GM19043 (cell line): ENCODE results near the gene TWF2.

Source experiments
- ATAC-seq: cut with Tn5 transposase; IDR thresholded peaks from one replicate; pipeline ENCODE4 v1.9.1; 2021; ENCODE audit warnings: low read depth; ENCODE audit not compliant: unreplicated experiment

The TWF2 gene

GRCh38 chr3:52208556-52208955 is 30.4 kb downstream of the TWF2 start:
- ATAC-seq: no peak

DNA sequence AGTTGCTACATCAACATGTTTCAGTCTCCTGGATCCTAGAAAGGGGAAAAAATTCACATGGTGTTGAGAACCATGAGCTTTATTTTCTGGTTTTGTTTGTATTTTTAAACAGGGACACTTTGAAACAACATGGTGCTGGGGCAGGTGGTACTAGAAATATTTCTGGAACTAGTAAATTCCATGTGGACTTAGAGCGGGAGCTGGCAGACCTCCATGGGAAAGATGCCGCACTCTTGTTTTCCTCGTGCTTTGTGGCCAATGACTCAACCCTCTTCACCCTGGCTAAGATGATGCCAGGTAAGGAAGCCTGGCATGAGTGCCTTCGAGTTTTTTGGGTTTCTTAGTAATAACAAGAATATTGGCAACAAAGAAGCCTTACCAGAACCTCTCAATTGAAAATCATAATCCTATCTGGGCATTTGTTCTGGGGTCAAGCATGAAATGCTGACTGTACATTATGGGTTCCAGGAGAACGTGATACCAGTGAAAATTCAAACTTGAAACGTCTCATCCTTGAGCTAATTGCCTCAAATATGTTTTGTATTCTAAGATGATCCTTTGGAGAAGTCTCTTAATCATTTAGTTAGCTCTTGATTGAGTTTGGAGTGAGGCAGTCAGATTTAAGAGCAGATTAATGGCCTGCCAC is 33.1 kb downstream of the TWF2 start:
- ATAC-seq: no peak

DNA sequence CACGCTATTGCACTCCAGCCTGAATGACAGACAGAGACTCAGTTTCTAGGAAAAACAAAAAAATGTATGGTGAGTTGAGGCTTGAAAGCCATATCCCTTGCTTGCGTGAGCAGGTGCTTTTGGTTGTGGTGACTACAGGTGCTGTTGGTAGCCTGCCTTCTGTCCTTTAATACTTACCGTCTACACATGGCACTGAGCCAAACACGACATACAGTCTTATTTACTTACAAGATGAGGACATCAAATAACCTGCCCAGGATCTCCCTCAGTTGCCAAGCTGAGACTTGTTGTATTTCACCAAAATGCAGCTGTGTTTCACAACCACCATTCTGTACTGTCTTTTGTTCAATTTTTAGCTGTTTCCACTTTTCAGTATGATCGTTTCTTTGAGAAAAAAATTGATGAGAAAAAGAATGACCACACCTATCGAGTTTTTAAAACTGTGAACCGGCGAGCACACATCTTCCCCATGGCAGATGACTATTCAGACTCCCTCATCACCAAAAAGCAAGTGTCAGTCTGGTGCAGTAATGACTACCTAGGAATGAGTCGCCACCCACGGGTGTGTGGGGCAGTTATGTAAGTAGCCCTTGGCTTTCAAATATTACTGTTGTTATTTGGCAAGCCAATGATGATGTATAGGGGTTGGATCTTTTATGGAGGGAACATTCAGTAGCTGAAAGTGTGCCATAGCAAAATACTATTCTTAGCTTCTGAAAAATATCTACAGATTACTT is 34.5 kb downstream of the TWF2 start:
- ATAC-seq: no peak

DNA sequence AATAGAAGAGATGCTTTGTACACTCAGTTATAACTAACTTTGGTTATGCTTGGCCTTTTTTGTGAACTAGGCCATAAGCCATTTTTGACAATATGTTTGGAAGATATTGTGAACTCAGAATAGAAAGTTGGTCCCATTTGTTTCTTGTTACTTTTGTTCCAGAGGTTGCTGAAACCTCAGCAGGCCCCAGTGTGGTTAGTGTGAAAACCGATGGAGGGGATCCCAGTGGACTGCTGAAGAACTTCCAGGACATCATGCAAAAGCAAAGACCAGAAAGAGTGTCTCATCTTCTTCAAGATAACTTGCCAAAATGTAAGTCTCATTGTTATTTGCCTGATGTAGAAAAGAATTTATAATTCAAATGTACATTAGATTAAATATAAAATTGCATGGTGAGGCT is 35.3 kb downstream of the TWF2 start:
- no peak for ATAC-seq

DNA sequence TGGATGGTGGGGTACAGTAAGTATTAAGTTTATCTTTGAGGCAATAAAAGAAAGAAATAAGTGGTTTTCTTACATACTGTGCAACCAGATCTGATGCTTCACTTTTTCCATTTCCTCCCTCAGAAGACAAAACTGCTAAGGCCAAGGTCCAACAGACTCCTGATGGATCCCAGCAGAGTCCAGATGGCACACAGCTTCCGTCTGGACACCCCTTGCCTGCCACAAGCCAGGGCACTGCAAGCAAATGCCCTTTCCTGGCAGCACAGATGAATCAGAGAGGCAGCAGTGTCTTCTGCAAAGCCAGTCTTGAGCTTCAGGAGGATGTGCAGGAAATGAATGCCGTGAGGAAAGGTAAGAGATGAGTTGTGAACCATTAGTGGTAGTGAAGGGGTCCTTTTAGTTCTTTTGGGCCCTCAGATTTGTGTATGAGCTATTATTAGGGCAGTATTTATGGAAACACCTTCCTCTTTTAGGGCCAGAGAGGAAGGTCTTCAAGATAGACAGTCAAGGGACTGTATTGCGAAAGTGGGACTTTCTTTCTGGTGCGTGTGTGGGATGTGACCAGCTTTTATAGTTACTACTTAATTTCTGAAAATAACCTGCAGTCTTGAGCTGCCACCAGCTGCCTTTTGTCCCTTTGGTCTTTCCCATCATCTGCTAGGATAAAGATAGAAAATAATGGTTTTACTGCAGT is 36.4 kb downstream of the TWF2 start:
- ATAC-seq: no peak

GRCh38 chr3:52200981-52201679 is 37.8 kb downstream of the TWF2 start:
- ATAC-seq: no peak

DNA sequence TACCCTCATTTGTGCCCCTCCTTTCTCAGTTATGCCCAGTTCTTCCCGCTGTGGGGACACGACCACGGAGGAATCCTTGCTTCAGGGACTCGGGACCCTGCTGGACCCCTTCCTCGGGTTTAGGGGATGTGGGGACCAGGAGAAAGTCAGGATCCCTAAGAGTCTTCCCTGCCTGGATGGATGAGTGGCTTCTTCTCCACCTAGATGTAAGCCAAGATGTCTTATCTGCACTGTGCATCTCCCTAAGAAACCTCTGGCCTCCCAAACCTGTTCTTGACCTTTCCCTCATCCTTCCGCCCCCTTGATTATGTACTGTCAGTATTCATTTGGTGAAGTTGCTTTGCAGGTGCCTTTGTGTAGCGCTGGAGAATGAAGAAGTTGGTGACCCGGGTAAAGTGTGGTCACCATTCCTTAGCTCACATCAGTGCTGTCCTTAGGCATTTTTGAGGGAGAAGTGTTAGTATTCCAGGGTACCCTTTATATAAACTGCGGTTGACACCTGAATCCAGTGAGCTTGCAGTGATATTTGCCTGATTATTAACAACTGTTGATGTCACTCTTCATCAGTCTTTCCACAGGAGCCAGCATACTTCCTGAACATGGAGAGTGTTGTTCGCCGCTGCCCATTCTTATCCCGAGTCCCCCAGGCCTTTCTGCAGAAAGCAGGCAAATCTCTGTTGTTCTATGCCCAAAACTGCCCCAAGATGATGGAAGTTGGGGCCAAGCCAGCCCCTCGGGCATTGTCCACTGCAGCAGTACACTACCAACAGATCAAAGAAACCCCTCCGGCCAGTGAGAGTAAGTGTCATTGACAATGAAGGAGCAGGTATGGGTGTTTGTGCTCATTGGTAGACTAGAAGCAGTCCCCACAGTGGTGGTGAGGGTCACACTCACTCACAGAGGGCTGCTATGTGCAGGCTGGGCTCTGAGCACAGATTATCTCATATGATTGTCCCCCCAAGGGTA is 40.0 kb downstream of the TWF2 start:
- no peak for ATAC-seq

- peak; percentile 74 for ATAC-seq
Observed at GRCh38 chr3:52197842-52198625, 40.9 kb downstream of the TWF2 start, which contains the start of gene ALAS1. Gene ALAS1, plus strand, starts transcription at chr3:52198160. Its CDS starts 1,082 bp downstream, at chr3:52199242.

- ATAC-seq: no peak
Observed at GRCh38 chr3:52197499-52197841, 41.5 kb downstream of the TWF2 start.

DNA sequence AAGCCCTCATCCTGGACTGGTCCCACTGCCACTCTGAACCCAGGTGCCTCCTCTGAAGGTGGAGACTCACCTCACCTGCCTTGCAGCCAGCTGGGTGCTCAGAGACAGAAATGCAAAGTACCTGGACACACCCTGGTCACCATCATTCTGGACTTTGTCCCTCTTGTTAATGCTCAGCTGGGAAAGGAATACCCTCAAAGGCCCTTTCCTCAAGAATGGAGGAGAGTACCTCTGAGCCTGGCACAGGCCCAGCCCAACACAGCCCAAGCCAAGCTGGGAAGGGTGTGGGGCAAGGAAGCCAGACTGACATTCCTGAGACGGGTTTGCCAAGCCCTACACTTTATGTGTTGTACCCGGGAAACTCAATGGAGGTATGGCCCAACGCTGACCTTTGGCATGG is 42.0 kb downstream of the TWF2 start:
- no peak for ATAC-seq

GRCh38 chr3:52195823-52196331 is 43.1 kb downstream of the TWF2 start:
- ATAC-seq: no peak

GRCh38 chr3:52195291-52195597 is 43.7 kb downstream of the TWF2 start:
- no peak for ATAC-seq

DNA sequence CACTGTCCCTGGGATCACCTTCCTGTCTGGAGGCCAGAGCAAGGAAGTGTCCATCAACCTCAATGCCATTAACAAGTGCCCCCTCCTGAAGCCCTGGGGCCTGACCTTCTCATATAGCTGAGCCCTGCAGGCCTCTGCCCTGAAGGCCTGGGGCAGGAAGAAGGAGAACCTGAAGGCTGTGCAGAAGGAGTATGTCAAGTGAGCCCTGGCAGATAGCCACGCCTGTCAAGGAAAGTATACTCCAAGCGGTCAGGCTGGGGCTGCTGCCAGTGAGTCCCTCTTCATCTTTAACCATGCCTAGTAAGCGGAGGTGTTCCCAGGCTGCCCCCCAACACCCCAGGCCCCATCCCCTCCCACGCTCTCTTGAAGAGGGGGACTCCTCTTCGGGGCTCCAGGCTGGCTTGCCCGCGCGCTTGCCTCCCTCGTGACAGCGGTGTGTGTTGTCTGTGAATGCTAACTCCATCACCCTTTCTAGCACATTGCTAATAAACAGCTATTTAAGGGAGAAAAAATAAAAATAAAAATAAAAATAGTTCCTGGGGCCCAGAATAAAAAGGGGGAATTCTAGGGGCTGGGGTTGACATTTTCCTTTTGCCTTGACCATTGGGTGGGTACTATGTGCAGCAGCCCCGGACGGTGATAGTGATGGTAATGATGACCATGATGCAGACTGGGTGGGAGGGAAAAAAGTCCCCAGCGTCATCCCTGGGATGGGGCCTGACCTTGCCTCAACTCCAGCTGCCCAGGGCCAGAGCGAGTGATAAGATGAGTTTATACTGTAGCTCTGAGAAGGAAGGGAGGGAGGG is 44.3 kb downstream of the TWF2 start:
- no peak for ATAC-seq

DNA sequence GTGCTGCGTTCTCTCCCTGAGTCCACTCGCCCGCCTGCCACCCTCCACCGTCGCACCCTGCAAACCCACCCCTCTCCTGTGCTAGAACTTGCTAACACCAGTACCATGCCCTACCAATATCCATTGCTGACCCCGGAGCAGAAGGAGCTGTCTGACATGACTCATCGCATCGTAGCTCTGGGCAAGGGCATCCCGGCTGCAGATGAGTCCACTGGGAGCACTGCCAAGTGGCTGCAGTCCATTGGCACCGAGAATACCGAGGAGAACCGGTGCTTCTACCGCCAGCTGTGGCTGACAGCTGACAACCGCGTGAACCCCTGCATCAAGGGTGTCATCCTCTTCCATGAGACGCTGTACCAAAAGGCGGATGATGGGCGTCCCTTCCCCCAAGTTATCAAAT is 45.9 kb downstream of the TWF2 start:
- ATAC-seq: no peak

DNA sequence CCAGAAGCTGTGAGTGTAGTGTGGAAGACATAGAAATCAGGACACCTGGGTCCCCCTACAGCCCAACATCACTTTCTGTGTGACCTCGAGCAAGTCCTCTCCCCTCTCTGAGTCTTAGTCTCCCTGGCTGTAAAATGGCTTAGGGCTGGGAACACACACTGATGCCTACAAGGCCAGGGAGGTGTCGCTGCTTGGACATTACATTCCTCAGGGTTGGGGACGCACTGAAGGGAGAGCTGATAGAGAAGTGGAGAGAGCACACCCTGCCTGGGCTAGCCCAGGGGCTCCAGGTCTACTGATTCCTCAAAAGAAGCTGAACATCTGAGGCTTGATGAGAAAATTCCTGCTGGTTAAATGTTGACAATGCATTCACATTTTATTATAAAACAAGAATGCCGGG is 47.3 kb downstream of the TWF2 start:
- no peak for ATAC-seq

DNA sequence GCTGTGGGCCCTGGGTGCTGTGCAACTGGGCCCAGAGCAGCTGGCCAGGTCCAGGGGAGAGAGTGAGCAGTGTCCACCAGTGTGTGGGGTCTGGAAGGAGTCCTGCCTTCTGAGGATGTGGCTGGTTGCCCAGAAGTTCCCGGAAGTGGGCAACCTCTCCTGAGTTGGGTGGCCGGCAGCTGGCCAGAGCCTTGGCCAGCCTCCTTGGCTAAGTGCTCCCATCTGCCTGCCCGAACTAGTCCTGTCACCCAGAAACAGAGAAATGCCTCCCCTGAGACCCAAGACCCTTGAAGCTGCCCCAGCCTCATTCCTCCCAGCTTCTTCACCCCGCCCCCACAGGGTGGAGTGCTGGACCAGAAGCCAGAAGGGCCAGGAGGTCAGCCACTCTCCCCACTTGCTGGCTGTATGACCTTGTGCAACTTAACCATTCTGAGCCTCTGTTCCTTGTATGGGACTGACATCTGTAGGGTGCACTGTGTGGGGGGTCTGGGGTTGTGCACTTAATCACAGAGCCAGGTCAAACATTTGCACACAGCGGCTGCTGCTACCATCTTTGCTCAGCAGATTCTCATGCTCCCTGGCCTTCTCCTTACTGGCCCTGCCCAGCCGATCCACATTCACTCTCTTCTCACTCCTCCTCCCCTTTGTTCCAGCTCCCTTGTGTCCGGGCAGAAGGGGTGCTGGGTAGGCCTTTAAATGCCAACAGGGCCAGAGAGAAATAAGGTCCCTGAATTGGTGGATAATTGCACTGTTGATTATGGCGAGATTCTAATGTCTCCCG is 48.5 kb downstream of the TWF2 start:
- no peak for ATAC-seq

DNA sequence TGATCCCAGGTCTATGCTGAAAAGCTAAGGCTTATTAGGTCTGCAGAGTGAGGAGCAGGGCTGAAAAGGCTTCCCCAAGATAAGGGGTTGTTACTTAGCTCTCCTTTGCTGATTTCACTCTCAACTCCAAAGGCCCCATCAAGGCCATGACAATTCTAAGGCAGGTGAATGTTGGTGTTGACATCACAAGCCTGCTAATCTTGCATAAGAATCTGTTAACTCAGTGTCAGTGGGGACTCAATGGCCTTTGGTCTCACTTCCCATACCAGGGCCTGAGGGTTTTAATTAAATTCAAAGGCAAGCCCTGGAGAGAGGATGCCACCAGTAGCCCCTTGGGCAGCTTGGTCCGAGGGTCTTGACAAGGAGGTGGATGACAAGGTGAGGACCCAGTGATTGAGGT is 50.4 kb downstream of the TWF2 start:
- ATAC-seq: no peak

- ATAC-seq: no peak
Observed at GRCh38 chr3:52186729-52187128, 52.2 kb downstream of the TWF2 start.
